HL-60 (cell line): ENCODE measurements around the gene SMO.

Source experiments
- CTCF ChIP-seq: IDR thresholded peaks from one replicate; pipeline ENCODE4 v1.5.1; 2011; ENCODE audit warnings: low read length, control low read depth, inconsistent platforms; ENCODE audit not compliant: insufficient read depth
- GABPA ChIP-seq: IDR thresholded peaks from 2 replicates; pipeline ENCODE4 v1.6.1; 2012; ENCODE audit warnings: low read depth
- POLR2AphosphoS5 ChIP-seq: IDR thresholded peaks from 2 replicates; pipeline ENCODE4 v1.6.1; 2012; ENCODE audit warnings: low read depth
- SPI1 ChIP-seq: IDR thresholded peaks from 2 replicates; pipeline ENCODE4 v1.6.1; 2012; ENCODE audit warnings: low read depth, mild to moderate bottlenecking, borderline replicate concordance

GRCh38 chr7:129224251-129225205 lies 36.1 kb downstream of the SMO start, which contains the start of gene AHCYL2:
- no peak for TF ChIP-seq CTCF
- TF ChIP-seq SPI1 = peak; percentile 96
- no peak for TF ChIP-seq POLR2AphosphoS5
- TF ChIP-seq GABPA = peak; percentile 59; the same call in 1 of the 2 replicates
